Neural progenitor cell (in vitro differentiated cells): ENCODE results near the gene PRDX5.
A peak's percentile ranks its signal among the peaks of the same experiment; 100 is the strongest.

ENCODE experiments used
- EZH2 ChIP-seq: fragments of 200-600 bp; sonication (generic); IDR thresholded peaks from 2 replicates; pipeline ENCODE4 v1.6.1; 2017; ENCODE audit warnings: antibody characterized with exemption, mild to moderate bottlenecking, moderate library complexity
- EZH2phosphoT487 ChIP-seq: fragments of 200-600 bp; sonication (generic); IDR thresholded peaks from 2 replicates; pipeline ENCODE4 v1.6.1; 2017; ENCODE audit warnings: antibody characterized with exemption
- TF ChIP-seq, protein P1 (sequence below): fragments of 200-600 bp; sonication (generic); IDR thresholded peaks from 2 replicates; pipeline ENCODE4 v1.5.1; 2017; ENCODE audit warnings: antibody characterized with exemption, mild to moderate bottlenecking

DNA sequence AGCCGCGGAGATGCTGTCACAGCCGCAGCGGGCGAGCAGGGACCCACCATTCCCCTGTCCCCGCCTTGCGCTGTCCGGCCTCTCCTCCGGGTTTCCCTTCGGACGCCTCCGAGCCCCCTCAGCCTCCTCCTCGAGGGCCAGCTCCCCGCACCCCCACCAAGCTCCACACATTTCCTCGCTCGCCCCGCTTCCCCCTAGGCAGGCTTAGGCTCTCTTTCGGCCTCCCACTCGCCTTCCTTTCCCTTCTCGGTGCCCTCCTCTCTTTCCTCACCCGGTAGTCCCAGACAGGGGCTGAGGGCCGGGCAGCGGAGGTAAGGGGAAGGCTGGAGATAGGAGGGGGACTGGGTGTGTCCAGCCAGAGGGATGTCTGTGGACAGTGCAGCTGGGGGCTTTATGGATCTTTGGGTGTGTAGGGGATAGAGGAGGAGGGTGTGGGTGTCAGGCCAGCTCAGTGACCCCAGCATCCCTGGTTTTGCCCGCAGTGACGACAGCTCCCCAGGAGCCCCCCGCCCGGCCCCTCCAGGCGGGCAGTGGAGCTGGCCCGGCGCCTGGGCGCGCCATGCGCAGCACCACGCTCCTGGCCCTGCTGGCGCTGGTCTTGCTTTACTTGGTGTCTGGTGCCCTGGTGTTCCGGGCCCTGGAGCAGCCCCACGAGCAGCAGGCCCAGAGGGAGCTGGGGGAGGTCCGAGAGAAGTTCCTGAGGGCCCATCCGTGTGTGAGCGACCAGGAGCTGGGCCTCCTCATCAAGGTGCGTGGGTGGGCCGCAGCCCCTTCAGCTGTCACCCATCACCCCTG lies 25.3 kb upstream of the PRDX5 start:
- TF ChIP-seq, protein P1, sequence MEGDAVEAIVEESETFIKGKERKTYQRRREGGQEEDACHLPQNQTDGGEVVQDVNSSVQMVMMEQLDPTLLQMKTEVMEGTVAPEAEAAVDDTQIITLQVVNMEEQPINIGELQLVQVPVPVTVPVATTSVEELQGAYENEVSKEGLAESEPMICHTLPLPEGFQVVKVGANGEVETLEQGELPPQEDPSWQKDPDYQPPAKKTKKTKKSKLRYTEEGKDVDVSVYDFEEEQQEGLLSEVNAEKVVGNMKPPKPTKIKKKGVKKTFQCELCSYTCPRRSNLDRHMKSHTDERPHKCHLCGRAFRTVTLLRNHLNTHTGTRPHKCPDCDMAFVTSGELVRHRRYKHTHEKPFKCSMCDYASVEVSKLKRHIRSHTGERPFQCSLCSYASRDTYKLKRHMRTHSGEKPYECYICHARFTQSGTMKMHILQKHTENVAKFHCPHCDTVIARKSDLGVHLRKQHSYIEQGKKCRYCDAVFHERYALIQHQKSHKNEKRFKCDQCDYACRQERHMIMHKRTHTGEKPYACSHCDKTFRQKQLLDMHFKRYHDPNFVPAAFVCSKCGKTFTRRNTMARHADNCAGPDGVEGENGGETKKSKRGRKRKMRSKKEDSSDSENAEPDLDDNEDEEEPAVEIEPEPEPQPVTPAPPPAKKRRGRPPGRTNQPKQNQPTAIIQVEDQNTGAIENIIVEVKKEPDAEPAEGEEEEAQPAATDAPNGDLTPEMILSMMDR = no peak
- TF ChIP-seq EZH2 (peak; percentile 86), EZH2phosphoT487 (peak; percentile 96)
